ENCODE results near the gene LAPTM5.

The LAPTM5 gene

GRCh38 chr1:30683699-30684098 is 73.9 kb downstream of the LAPTM5 start:
- no peak for DNase-seq (ENCODE audit: low read depth in 1 of 2, low spot score in 1 of 2)
